Measurements from ENCODE around the gene RPS2. TPM values are rescaled to one million over a fixed set of nuclear protein-coding genes. Genes with fewer than 3 reads are reported as not detected.
A peak's percentile ranks its signal among the peaks of the same experiment; 100 is the strongest.

Gene RPS2
- polyA plus RNA-seq, 1 of the 3 experiments (the other 2 are of a cell fraction): 6,384 TPM

GRCh38 chr16:1917665-1918350 is 46.8 kb downstream of the RPS2 start:
- no peaks in the 10 kb centered on the region for H3K36me3 ChIP-seq (replicated peaks in 1 of 2; ENCODE audit: control insufficient read depth in 1 of 2, insufficient read depth in 2 of 2, low read length in 1 of 2)
- no peak overlapping the region for H2AFZ ChIP-seq (ENCODE audit: low read depth)
- no peaks in the 10 kb centered on the region for H3F3A ChIP-seq (replicated peaks; ENCODE audit: insufficient read depth)
- CTCF ChIA-PET: interaction anchor here (5.2 kb wide), 1 partner anchor 11 kb away, joined by 38 read pairs; no protein-coding TSS in a partner anchor
- H3K27me3 ChIP-seq (ENCODE audit: insufficient read depth): peaks cover 45% of the 10 kb centered on the region
- no peak overlapping the region for H3K27ac ChIP-seq (ENCODE audit: low read depth in 2 of 2, low read length in 1 of 2)
- WGBS (ENCODE audit: low lambda C conversion rate): 1% methylated on average over 15 of the region's 81 CpGs
- H3K9me2 ChIP-seq: no peaks in the 10 kb centered on the region
- H3K9me3 ChIP-seq: no peaks in the 10 kb centered on the region
- no peaks in the 10 kb centered on the region for H4K20me1 ChIP-seq (ENCODE audit: insufficient read depth)
- no peaks in the 10 kb centered on the region for H3K79me2 ChIP-seq (ENCODE audit: insufficient read depth)
- no peak overlapping the region; a peak in 1 of 4 replicates for H3K4me3 ChIP-seq (ENCODE audit: low read depth in 2 of 2, low read length in 1 of 2)
- H3K9ac ChIP-seq: no peak overlapping the region
- no peak overlapping the region for H3K4me2 ChIP-seq
- TF ChIP-seq EZH2phosphoT487 (IDR thresholded peaks at IDR 0.05; ENCODE audit: borderline replicate concordance, low read depth) (peak; percentile 74), ZBTB33 (IDR thresholded peaks at IDR 0.05; ENCODE audit: borderline replicate concordance, low read depth) (no peak)
- no peak for DNase-seq
- POLR2A ChIA-PET: no interaction called here
- peaks cover 0 to 13% of the 10 kb centered on the region in 2 experiments; a peak in 1 of 4 replicates for H3K4me1 ChIP-seq (ENCODE audit: control insufficient read depth in 1 of 2, insufficient read depth in 2 of 2, low read depth in 1 of 2, low read length in 1 of 2)

- POLR2A ChIA-PET: interaction anchor here (1.0 kb wide), 1 partner anchor 48 kb away, joined by 4 read pairs; the partner anchor contains the start of gene RPS2
Observed at GRCh38 chr16:1917056-1917664, 47.5 kb downstream of the RPS2 start.

More at GRCh38 chr16:1917056-1917664, 47.5 kb downstream of the RPS2 start:
- Histone ChIP-seq H3K4me2 (no peak overlapping the region), H3K4me3 (ENCODE audit: low read depth in 2 of 2, low read length in 1 of 2) (no peak overlapping the region), H3K4me1 (ENCODE audit: control insufficient read depth in 1 of 2, insufficient read depth in 2 of 2, low read depth in 1 of 2, low read length in 1 of 2) (peaks cover 0 to 13% of the 10 kb centered on the region in 2 experiments; a peak in 1 of 4 replicates), H3K9ac (no peak overlapping the region), H3K27ac (ENCODE audit: low read depth in 2 of 2, low read length in 1 of 2) (no peak overlapping the region), H3K36me3 (replicated peaks in 1 of 2; ENCODE audit: control insufficient read depth in 1 of 2, insufficient read depth in 2 of 2, low read length in 1 of 2) (no peaks in the 10 kb centered on the region), H4K20me1 (ENCODE audit: insufficient read depth) (no peaks in the 10 kb centered on the region), H2AFZ (ENCODE audit: low read depth) (no peak overlapping the region), H3K9me3 (no peaks in the 10 kb centered on the region), H3K27me3 (ENCODE audit: insufficient read depth) (peaks cover 45% of the 10 kb centered on the region), H3K79me2 (ENCODE audit: insufficient read depth) (no peaks in the 10 kb centered on the region), H3K9me2 (no peaks in the 10 kb centered on the region), H3F3A (replicated peaks; ENCODE audit: insufficient read depth) (no peaks in the 10 kb centered on the region)
- WGBS (ENCODE audit: low lambda C conversion rate): 24% methylated on average over 13 of the region's 22 CpGs
- CTCF ChIA-PET: interaction anchor here (5.2 kb wide), 1 partner anchor 12 kb away, joined by 38 read pairs; no protein-coding TSS in a partner anchor
- DNase-seq: no peak
- TF ChIP-seq SIN3A (IDR thresholded peaks at IDR 0.05; ENCODE audit: borderline replicate concordance, low read depth, low read length) (no peak), RAD21 (IDR thresholded peaks at IDR 0.05; ENCODE audit: low read length) (no peak), IRF3 (IDR thresholded peaks at IDR 0.05; ENCODE audit: low read depth, low read length) (no peak), RCOR1 (IDR thresholded peaks at IDR 0.05; ENCODE audit: low read length) (no peak), USF1 (IDR thresholded peaks at IDR 0.05; ENCODE audit: borderline replicate concordance, low read depth) (no peak), EP300 (IDR thresholded peaks at IDR 0.05; ENCODE audit: borderline replicate concordance in 1 of 2, low read depth in 1 of 2, low read length in 1 of 2) (no peak), TEAD4 (IDR thresholded peaks at IDR 0.05; ENCODE audit: borderline replicate concordance, insufficient read depth) (no peak), MXI1 (IDR thresholded peaks at IDR 0.05; ENCODE audit: low read depth, low read length) (no peak), USF2 (IDR thresholded peaks at IDR 0.05; ENCODE audit: borderline replicate concordance, low read depth, low read length) (no peak), CTCF (IDR thresholded peaks at IDR 0.05) (no peak), NRF1 (IDR thresholded peaks at IDR 0.05; ENCODE audit: low read depth, low read length) (no peak)
